GM18870 (cell line): ENCODE data around the gene CUBN.
A peak's percentile ranks its signal among the peaks of the same experiment; 100 is the strongest.

Experiments
- ATAC-seq: cut with Tn5 transposase; IDR thresholded peaks from one replicate; pipeline ENCODE4 v1.9.1; 2021; ENCODE audit warnings: moderate library complexity; ENCODE audit not compliant: unreplicated experiment

The CUBN gene

DNA sequence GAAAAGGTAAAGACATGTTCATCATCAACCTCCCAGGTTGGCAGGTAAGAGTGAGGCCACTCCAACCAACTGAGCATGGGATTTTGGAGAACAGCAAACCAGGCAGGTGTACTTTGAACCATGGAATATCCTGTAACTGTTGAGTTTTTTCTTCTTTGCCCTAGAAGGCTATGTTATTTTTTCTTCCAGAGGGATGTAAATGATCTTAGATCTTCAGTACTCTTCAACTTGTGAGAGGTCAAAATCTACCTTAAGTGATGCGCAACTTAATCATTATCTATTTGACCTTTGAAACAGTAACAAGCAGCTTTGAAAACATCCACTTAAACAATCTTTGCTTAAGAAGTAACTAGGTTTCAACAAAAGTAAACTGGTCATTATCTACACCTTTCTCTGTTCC is at the start of gene CUBN:
Gene CUBN (minus strand): TSS at position 71 of the 400 bp plus-strand sequence. CDS start 46 bp downstream, at position 25.
- ATAC-seq: no peak

DNA sequence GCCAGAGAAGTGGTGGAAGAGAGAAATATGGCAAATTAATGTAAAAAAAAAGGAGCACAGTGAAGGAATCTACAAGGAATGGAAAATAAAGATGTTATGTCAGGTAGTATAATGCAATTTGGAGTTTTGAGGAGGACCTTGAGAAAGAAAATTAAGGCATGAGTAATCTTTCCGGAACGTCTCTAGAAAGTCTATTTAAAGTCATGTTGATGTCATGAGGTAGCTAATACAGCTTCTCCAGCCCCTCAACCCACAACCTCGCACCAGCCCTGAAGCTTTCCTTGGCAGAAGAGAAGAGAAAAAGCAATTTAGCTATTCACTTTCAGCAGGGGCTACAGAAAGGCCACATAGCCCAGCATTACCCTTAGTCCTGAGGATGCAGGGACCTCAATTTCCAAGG is 49.4 kb upstream of the CUBN start:
- ATAC-seq: no peak

DNA sequence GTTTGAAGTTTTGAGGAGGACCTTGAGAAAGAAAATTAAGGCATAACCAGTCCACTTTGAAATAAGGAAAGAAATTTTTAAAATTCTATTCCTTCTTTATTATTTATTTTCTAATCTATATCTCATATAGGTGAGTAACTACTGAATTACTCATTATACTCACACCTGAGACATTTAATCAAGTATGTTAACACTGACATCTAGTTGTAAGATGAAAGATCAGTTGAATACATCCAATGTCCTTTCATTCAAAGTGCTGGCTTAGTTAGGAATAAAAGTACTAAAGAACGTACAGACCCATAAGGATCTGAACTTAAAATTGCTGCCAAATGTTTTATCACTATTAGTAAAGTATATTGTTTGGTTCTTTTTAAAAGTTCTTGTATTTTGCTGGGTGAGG is 48.4 kb upstream of the CUBN start:
- ATAC-seq: no peak

DNA sequence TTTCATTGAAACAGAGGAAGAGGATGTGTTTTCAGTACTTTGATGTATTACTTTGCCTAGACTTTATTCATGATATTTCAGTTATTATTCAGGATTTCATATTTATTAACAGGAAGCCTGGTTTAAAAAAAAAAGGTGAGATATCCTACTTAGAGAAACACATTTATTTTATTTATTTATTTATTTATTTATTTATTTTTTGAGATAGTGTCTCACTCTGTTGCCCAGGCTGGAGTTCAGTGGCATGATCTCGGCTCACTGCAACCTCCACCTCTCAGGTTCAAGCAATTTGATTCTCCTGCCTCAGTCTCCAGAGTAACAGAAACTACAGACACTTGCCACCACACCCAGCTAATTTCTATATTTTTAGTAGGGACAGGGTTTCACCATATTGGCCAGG is 47.4 kb upstream of the CUBN start:
- no peak for ATAC-seq

DNA sequence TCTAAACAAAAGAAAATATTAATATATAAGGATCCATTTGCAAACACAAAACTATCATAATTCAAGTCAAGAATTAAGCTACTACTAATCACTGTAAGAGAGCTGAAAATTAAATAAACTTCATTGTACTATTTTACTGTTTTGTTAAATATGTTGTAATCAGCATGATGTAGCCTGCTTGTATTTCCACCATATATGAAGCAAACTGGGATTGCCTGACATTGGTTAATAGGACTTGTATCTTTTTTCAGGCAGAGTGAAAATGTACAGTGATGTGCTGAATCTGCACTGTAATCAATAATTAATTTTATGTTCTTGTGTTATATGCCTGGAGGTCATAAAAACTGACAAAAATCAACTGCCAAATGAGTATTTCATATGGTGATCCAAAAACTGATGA is 46.5 kb upstream of the CUBN start:
- no peak for ATAC-seq

DNA sequence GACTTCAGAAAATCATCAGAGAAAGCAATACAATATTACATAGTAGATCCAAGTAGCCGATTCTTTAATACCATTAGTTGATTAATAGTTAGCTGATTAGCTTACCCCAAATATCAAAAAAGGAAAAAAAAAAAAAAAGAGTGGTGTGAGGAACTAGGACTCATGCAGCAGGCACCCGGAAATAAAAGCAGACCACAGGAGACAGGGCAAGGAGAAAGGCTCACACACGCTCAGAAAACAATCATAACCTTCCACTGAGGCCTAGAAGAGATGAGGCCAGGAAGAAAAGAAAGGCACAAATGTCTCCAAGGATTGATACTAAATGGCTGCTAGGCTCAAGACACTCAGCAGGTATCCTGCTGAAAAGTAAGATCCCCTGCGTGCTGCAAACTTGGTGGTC is 45.9 kb upstream of the CUBN start:
- no peak for ATAC-seq

DNA sequence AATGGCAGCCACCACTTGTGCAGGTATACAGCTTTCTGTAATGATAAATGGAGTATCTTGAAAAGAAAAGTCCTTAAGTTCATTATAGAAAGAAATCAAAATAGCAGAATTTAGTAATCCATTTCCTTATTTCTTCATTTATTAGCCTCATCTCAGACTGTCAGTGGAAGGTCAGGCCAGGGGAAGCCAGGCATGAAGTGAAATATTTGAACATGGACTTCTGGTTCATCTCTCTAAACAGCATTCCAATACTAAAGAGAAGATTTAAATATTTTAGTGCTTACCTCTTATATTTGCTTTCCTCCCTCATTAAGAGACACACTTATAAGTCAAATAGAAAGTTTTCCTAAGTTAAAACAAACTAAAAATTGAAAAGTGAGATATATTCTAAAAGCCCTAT is 45.0 kb upstream of the CUBN start:
- ATAC-seq: no peak

DNA sequence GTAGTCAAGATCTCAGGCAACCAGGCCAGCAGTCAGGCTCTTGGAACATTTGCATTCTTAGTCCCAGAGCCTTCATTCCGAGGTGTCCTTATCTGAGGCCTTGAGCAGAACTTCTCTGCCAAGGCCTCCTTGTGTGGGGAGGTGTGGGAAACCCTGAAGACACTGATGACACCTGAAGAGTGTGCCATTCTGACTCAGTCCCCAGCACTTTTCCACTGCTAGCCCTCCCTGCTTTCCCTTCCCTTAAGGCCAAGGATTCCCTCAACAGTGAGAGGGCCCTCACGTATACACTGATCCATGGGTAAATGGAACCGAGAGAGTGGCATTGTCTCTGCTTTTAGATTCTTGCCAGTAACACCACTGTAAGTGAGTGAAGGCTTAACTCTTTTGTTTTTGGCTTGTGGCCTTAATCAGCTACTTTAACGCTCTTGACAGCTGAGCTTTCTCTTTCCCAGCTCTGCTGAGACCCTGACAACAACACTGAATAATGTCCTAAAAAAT is 41.6 kb upstream of the CUBN start:
- ATAC-seq: no peak

DNA sequence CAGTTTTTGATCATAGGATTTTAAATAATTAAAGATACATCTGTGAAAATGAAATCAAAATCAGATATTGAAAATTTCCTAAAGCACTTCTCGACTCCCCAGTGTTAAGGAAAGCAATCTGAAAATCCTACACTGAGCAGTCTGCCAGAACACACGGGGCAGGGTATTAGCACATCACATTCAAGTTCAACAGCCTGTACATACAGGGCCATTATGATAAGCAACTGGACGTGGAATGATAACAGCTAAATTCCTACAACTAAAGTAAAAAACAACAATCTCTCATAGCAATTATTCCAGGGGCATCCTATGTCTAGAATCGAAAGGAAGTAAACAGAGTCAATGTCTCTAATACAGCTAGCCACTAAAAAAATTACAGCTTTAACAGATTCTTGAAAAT is 40.2 kb upstream of the CUBN start:
- ATAC-seq: no peak

DNA sequence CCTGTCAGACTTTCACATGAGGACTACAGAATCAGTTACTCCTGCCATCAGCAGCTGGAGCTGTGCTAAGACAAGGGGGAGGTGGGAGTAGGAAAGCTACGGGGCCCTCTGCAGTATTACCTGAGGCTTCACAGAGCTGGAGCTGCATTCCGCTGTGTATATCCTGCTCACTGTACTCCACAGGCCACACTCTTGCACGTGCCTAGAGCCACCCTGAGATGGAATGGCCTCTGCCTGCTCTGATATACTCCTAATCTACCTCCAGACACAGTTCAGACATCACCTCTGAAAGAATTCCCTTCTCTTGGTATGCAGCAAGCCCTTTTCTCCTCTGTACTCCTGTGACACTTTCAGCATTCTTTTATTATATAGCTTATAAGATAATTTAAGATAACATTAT is 37.1 kb upstream of the CUBN start:
- ATAC-seq: no peak

DNA sequence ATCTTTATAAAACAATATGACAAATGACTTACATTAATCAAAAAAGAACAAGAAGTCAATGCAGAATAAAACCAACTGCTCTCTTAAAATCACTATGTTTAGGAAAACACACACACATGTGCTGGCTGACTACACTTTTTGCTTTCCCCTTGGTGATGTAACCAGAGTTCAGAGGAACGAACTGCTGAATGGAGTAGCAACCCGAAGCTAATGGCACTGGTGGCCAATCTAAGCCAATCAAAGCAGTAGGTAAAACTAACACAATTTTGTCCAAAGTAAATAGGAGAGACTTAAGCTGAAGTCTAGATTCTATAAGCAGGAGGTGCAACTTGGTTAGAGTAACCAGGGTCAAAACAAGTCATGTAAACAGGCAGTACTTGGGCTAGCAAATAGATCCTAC is 33.2 kb upstream of the CUBN start:
- no peak for ATAC-seq

DNA sequence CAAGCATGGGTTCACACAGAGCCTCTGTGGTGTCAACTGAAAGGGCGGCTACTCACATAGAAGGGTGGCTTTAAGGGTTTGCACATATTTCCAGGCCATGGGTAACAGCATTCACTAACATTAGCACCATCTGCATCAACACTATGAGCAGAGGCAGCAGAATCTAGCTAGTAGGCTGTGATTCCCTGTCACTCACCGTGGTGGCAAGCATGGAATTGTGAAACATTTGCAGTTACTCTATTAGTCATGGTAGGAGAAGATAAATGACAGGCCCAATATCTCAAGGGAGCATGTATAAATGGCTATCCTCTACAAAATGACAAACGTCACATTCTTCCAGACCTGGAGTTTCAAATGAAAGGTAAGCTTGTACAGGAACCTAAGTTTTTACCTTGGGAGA is 32.2 kb upstream of the CUBN start:
- ATAC-seq: no peak

DNA sequence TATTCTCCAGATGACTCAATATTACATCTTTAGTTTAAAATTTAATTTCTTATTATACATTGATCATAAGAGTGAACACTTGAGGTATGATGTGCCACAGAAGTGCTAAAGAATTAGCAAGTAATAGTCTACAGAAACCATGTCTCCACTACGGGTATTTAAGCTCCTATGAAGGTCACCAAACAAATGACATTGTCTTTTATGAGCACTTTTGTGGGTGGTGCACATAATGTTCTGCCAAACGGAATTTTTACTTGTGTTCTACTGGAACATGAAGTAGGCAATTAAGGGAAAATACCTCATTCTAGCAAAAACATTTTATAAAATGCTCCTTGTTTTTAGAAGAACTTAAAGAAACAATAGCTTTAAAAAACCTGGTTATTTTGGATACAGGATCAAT is 27.4 kb upstream of the CUBN start:
- ATAC-seq: no peak

DNA sequence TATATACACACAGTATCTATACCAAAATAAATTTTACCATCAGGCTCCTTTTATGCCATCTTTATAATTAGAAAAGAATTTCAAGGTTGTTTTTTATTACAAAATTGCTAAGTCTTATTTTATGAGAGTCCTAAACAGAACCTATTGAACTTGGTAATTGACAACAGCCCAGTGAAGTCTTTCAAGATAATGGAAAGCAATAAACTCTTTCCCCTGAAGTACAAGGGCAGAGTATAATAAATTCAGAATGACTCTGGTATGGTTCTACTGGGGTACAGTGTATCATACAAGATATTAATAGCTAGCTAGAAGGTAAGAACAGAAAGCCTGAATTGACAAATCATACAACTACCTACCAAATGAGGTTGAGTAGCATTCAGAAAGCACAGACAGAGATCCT is 26.2 kb upstream of the CUBN start:
- ATAC-seq: no peak

DNA sequence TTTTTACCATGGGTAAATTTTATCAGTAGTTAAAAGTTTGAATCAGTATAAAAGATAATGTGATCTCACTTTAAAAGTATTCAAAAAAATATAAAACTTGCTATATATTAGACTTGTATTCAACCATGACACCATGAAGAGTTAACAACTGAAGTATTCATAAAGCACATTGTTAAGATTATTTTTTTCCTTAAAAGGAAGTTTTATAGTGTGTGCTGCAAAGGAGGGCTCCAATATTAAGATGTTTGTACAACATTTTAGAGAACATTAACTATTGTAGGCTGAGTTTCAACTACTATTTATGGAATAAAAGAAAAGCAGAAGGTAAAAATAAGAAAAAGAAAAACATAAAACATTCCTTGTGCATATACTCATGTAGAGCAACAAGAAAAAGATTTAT is 24.5 kb upstream of the CUBN start:
- no peak for ATAC-seq

DNA sequence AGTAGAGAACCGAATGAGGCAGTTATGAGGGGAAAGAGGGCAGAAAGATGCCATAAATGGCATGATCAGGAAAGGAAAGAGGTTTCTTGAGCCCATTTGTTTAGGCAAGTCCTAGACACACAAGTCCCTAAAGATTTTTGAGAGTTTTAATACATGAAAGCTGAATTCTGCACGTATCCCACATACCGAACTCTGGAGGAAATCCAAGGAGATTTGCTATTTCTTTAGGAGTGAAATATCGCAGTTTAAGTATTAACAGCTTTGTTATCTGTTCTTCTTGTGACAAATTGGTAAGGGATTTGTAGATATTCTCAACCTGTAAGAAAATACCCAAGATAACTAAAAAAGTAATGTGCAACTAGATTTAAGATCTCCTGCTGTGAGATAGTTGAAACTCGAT is 23.7 kb upstream of the CUBN start:
- no peak for ATAC-seq

DNA sequence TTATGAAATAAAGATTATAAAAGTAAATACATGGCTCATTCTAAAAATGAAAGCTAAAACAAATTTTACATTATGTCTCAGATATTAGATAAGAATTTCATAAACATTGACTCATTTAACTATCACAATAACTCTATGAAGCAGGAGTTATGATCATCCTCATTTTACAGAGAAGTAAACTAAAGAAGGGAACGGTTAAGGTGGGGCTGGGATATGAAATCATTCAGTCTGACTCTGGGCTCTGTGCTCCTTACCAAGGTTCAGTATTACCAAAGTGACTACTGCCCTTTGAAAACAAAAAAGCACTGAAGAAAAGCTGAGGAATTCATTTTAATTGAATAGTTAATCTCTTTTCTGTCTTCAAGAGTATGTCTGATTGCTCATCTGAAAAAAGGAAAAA is 22.1 kb upstream of the CUBN start:
- no peak for ATAC-seq

DNA sequence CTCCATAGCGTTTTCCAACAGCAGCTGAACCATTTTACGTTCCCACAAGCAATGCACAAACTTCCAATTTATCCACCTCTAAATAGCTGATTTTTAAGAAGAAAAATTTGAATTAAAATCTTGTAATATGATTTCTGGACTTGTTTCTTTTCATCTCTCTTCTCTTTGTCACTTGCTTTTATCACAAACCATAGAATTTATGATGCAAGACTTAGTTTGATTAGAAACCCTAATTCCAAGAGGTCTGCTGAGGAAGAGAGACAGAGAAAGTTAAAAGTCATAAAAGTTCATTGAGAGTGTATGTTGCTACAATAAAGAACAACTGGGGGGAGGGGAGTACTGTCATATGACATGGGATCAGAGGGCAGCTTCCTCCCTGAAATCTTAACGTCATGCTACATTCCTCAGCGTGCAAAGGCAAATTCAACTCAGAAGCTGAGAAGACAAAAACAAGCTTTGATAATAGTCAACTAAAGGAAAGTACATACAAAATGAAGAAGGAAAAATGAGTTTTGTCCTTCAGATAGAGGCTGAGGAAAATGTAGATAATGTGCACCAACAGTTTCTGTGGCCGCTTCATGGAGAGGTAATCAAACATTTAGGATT is 18.4 kb upstream of the CUBN start:
- no peak for ATAC-seq

DNA sequence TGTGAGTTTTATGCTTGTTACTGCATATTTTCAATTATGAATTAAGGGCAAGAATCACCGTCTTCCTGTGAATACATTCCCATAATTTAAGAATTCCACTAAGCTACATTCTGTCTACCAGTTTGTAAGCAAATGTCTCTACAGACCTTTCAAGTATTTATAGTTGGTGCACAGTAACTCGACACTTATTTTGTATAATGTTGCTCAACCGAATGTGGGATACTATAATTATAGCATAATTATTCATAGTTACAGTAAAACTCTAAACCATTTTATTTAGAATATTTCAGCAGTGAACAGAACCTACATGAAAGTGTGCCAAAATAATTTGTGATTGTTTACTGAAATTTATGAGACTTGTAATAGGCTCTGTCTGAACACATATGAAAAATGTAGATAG is 17.3 kb upstream of the CUBN start:
- no peak for ATAC-seq

DNA sequence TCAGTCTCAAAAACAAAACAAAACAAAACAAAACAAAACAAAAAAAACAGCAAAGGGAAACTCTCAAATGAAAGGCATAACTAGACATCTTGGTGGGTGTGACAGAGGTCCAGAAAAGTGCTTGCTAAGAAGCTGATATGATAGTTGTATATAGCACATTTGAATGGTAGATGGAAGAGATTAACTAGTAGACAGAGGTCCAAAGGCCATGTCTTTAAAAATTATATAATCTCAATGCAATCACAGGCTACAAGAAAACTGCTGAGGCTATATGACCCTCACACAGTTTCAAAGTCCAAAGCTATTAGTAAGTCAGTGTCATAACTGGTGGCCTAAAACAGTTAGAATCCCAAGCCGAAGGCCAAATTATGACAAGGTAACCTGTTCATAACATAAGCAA is 15.6 kb upstream of the CUBN start:
- no peak for ATAC-seq

DNA sequence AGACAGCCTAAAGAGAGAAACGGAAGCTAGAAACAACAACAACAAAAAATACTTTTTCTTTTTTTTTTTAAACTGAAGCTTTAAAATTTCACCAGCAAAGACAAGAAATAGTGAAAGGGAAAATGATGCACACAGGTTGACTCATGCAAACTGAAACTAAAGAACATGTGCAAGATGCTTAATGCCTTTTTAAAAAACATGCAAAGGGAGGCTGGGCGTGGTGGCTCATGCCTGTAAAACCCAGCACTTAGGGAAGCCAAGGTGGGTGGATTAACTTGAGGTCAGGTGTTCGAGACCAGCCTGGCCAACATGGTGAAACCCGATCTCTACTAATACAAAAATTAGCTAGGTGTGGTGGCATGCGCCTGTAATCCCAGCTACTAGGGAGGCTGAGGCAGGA is 15.1 kb upstream of the CUBN start:
- peak; percentile 64 for ATAC-seq

DNA sequence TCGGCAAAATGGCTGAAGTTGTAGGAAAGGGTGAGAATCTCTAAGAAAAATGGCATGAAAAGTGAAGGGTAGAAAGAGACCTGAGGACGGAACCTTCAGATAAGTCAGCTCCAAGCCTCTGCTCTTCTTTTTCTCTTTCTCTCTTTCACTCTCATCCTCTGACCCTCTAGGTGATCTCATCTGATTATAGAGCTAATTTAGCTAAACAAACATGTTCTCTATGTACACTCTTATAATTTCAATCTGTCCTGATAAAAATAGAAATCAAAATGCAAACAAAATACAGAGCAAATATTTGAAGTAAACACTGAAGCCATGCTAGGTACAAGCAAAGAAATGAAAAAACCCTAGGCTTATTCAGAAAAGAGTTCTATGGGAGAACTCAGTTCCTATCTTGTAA is 14.4 kb upstream of the CUBN start:
- no peak for ATAC-seq

DNA sequence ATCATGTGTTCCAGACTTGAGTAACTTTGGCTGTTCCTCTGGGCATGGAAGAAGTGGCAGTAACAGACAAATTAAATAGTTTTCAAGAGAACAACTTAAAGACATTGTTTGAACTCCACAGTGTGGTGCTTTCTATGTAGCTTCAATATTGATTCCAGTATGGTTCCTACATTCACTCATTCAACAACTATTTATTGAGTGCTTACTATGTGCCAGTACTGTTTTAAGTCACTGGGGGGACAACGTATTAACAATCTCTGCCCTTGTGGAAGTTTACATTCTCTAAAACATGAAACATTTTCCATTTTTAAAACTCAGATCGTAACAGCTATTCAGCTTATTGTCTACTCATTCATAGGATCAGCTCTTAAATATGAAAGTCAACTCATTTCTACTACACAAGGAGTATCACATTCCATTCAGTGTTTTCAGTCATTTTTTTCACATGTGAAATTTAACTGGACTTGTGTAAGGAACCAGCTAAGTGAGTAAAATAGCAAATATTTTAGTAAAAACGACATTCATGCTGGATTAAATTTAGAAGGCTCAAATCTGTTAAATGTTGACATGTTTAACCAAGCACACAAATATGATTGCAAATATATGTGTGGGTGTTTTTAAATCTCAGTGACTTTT is 13.6 kb upstream of the CUBN start:
- no peak for ATAC-seq
